Endothelial cell of umbilical vein (primary cell): Measurements from ENCODE around the gene SH3RF3. TPM values are rescaled to one million over a fixed set of nuclear protein-coding genes. Genes with fewer than 3 reads are reported as not detected.

Experiments used
- BruUV-seq: library from RNA; stranded (reverse); fragments of 400-500 nt; replicated peaks from 2 replicates; lab custom pipeline; 2021; lab: Mats Ljungman, UMichigan
- CTCF ChIA-PET: fragments of 300-600, 350-600 bp; sonication (Branson Sonifier 250); formaldehyde crosslinking; loops from one replicate; lab custom pipeline; 2021; ENCODE audit warnings: antibody characterized with exemption, inconsistent platforms; lab: Charles Lee
- POLR2A ChIA-PET: fragments of 300-600, 350-600 bp; sonication (Branson Sonifier 250); formaldehyde crosslinking; loops from one replicate; lab custom pipeline; 2021; ENCODE audit warnings: antibody characterized with exemption, inconsistent platforms; lab: Charles Lee
- DNase-seq: peaks from one replicate; pipeline ENCODE4 v3.0.0-alpha.2; 2011; ENCODE audit warnings: low read depth, low spot score
- FAIRE-seq: peaks from 2 replicates; lab custom pipeline; 2011; peaks lifted over from hg19 to GRCh38; lab: Jason Lieb, UNC
- H2AFZ ChIP-seq: 2 replicates; pipeline ENCODE4 v1.6.0; 2012; ENCODE audit warnings: low read depth, low read length, control low read depth, inconsistent platforms
- H3K27ac ChIP-seq: 2 replicates; pipeline ENCODE4 v1.5.1; 2011; ENCODE audit warnings: low read depth, mild to moderate bottlenecking, control low read depth, low read length, moderate library complexity; ENCODE audit not compliant: insufficient read depth
- H3K27me3 ChIP-seq, 2 experiments: 2 replicates each; pipeline versions ENCODE4 v1.6.0 to v1.6.1; 2011; ENCODE audit warnings: low read length in 2 of 2, mixed read lengths in 1 of 2; ENCODE audit not compliant: control insufficient read depth in 2 of 2, insufficient read depth in 2 of 2
- H3K36me3 ChIP-seq, 2 experiments: 2 replicates in 1 of 2; 3 replicates in 1 of 2; pipeline ENCODE4 v1.5.1; 2011; ENCODE audit warnings: low read length in 2 of 2, mild to moderate bottlenecking in 1 of 2, moderate library complexity in 1 of 2; ENCODE audit not compliant: control insufficient read depth in 2 of 2, insufficient read depth in 2 of 2; ENCODE audit errors: extremely low read depth in 1 of 2
- H3K4me1 ChIP-seq: 3 replicates; pipeline ENCODE4 v1.5.1; 2011; ENCODE audit warnings: mild to moderate bottlenecking, low read length; ENCODE audit not compliant: control insufficient read depth, insufficient read depth; ENCODE audit errors: extremely low read depth
- H3K4me2 ChIP-seq: 2 replicates; pipeline ENCODE4 v1.6.1; 2011; ENCODE audit warnings: low read length, control low read depth, mixed read lengths; ENCODE audit not compliant: insufficient read depth
- H3K4me3 ChIP-seq, 3 experiments: fragments of 200-600 bp in 1 of 3; sonication (generic), shearing (Covaris generic) in 1 of 3; replicated peaks in 1 of 3; 2 replicates each; pipeline ENCODE4 v1.5.1; 2011 to 2016; ENCODE audit warnings: control low read depth in 3 of 3, low read length in 3 of 3, mild to moderate bottlenecking in 2 of 3, inconsistent platforms in 1 of 3, low read depth in 1 of 3, moderate library complexity in 1 of 3; ENCODE audit not compliant: insufficient read depth in 1 of 3
- H3K79me2 ChIP-seq: 2 replicates; pipeline ENCODE4 v1.6.0; 2012; ENCODE audit warnings: low read length, inconsistent platforms; ENCODE audit not compliant: control insufficient read depth, insufficient read depth
- H3K9ac ChIP-seq: replicated peaks from 2 replicates; pipeline ENCODE3; 2011; ENCODE audit warnings: low read length, control low read depth; ENCODE audit not compliant: insufficient read depth; ENCODE audit errors: extremely low read depth
- H3K9me1 ChIP-seq: replicated peaks from 3 replicates; pipeline ENCODE4 v1.6.0; 2011; ENCODE audit warnings: mild to moderate bottlenecking, low read length; ENCODE audit not compliant: control insufficient read depth, insufficient read depth; ENCODE audit errors: extremely low read depth
- H3K9me3 ChIP-seq: replicated peaks from 2 replicates; pipeline ENCODE4 v1.5.1; 2012; ENCODE audit warnings: low read length, inconsistent platforms; ENCODE audit not compliant: control insufficient read depth, insufficient read depth
- H4K20me1 ChIP-seq: replicated peaks from 2 replicates; pipeline ENCODE3; 2011; ENCODE audit warnings: mild to moderate bottlenecking, low read length; ENCODE audit not compliant: control insufficient read depth, insufficient read depth; ENCODE audit errors: extremely low read depth
- CTCF ChIP-seq, 2 donors: IDR thresholded peaks; 1 replicate in 1 of 2; 2 replicates in 1 of 2; pipeline ENCODE4 v1.5.1; 2011; ENCODE audit warnings: low read length in 2 of 2, mild to moderate bottlenecking in 2 of 2, moderate library complexity in 2 of 2, control low read depth in 1 of 2, inconsistent platforms in 1 of 2, low read depth in 1 of 2; ENCODE audit not compliant: insufficient read depth in 1 of 2; ENCODE audit errors: extremely low read depth in 1 of 2
- EZH2 ChIP-seq: IDR thresholded peaks from 2 replicates; pipeline ENCODE4 v1.6.1; 2012; ENCODE audit warnings: borderline replicate concordance, low read depth, mild to moderate bottlenecking, moderate library complexity, low read length, inconsistent platforms; ENCODE audit not compliant: severe bottlenecking
- FOS ChIP-seq: IDR thresholded peaks from 2 replicates; pipeline ENCODE4 v1.6.1; 2011; ENCODE audit warnings: mild to moderate bottlenecking, low read length, moderate library complexity, borderline replicate concordance; ENCODE audit not compliant: insufficient read depth
- GATA2 ChIP-seq: IDR thresholded peaks from 2 replicates; pipeline ENCODE4 v1.7.0; 2011; ENCODE audit warnings: low read depth, mild to moderate bottlenecking, moderate library complexity, mixed read lengths, low read length; ENCODE audit not compliant: insufficient read length, insufficient read depth
- JUN ChIP-seq: IDR thresholded peaks from 2 replicates; pipeline ENCODE4 v1.6.1; 2011; ENCODE audit warnings: borderline replicate concordance, low read depth; ENCODE audit not compliant: insufficient read length, insufficient read depth
- MAX ChIP-seq: IDR thresholded peaks from 2 replicates; pipeline ENCODE4 v1.6.1; 2011; ENCODE audit not compliant: insufficient read depth, insufficient read length
- MYC ChIP-seq: IDR thresholded peaks from one replicate; pipeline ENCODE4 v1.6.1; 2011; ENCODE audit warnings: mild to moderate bottlenecking, low read depth, low read length
- POLR2A ChIP-seq: IDR thresholded peaks from 2 replicates; pipeline ENCODE4 v1.6.1; 2012; ENCODE audit warnings: low read depth, mild to moderate bottlenecking, control low read depth, low read length
- POLR2AphosphoS5 ChIP-seq: IDR thresholded peaks from 2 replicates; pipeline ENCODE4 v1.6.1; 2012; ENCODE audit warnings: low read depth, mild to moderate bottlenecking, control low read depth, low read length, moderate library complexity; ENCODE audit not compliant: insufficient read depth
- dilution Hi-C: fragments of 300-500 bp; cut with MboI; formaldehyde crosslinking; loops from one replicate; pipeline ENCODE4 v1.15.0; 2019; ENCODE audit warnings: low sequenced_read_pairs; ENCODE audit not compliant: extremely low pct_ligation_motif_present
- intact Hi-C: fragments of 100-400 bp; cut with micrococcal nuclease; formaldehyde crosslinking; loops from one replicate; pipeline ENCODE4 v1.10.0; 2022
- polyA plus RNA-seq, 4 experiments: library from polyadenylated mRNA; depleted of rRNA in 3 of 4; stranded (reverse) in 3 of 4; unstranded in 1 of 4; fragments of >200 nt; gene quantifications; 2 replicates each; pipeline versions ENCODE4 v1.2.1 to v1.2.3, GENCODE V29; 2011 to 2012; ENCODE audit warnings: missing spikeins in 1 of 4
- total RNA-seq: library from RNA; stranded (reverse); gene quantifications from 2 replicates; pipeline ENCODE4 v1.2.3, GENCODE V29; 2021

The SH3RF3 gene
- total and polyA plus RNA-seq, 2 donors (not counting 3 experiments of a cell fraction or from before 2014, with no cell fraction given): 3.8 to 14.7 TPM

GRCh38 chr2:109222825-109223471 is 93.9 kb downstream of the SH3RF3 start:
- Histone ChIP-seq H4K20me1 (no peaks in the 10 kb centered on the region), H3K9ac (no peak overlapping the region), H3K36me3 (no peaks in the 10 kb centered on the region), H3K4me2 (no peak overlapping the region), H3K79me2 (no peaks in the 10 kb centered on the region), H3K27ac (no peak overlapping the region), H3K9me3 (no peaks in the 10 kb centered on the region), H2AFZ (no peak overlapping the region), H3K4me3 (no peak overlapping the region), H3K27me3 (no peaks in the 10 kb centered on the region), H3K4me1 (no peaks in the 10 kb centered on the region), H3K9me1 (no peaks in the 10 kb centered on the region)
- TF ChIP-seq POLR2AphosphoS5 (no peak), GATA2 (no peak), MYC (no peak), EZH2 (no peak), CTCF (IDR thresholded peaks at IDR 0.05; ENCODE audit: extremely low read depth in 1 of 2, insufficient read depth in 1 of 2, low read depth in 1 of 2, low read length in 2 of 2) (peak in 1 of 2 donors; percentile 11)
- ChIA-PET CTCF (no interaction called here), POLR2A (no interaction called here)
- dilution Hi-C loops (no loop called here), intact Hi-C loops (no loop called here)
- no peak for DNase-seq
- FAIRE-seq: no peak
- BruUV-seq: no TSS peak

- no peaks in the 10 kb centered on the region for H3K36me3 ChIP-seq
- dilution Hi-C loops: no loop called here
- H3K9me1 ChIP-seq: no peaks in the 10 kb centered on the region
- H2AFZ ChIP-seq: no peak overlapping the region
- ChIA-PET POLR2A (no interaction called here), CTCF (interaction anchor here (0.8 to 1.7 kb wide), 3 partner anchors 13 to 47 kb away, joined by 3 to 4 read pairs (median 3); no protein-coding TSS in a partner anchor)
- no peak overlapping the region for H3K27ac ChIP-seq
- intact Hi-C loops: no loop called here
- no TSS peak for BruUV-seq
- no peak overlapping the region for H3K4me3 ChIP-seq
- H3K4me2 ChIP-seq: no peak overlapping the region
- TF ChIP-seq POLR2A (no peak), POLR2AphosphoS5 (no peak), MYC (no peak), GATA2 (no peak), FOS (no peak), MAX (no peak), JUN (no peak), EZH2 (no peak), CTCF (IDR thresholded peaks at IDR 0.05; ENCODE audit: extremely low read depth in 1 of 2, insufficient read depth in 1 of 2, low read depth in 1 of 2, low read length in 2 of 2) (no peak)
- no peaks in the 10 kb centered on the region for H3K9me3 ChIP-seq
- H3K79me2 ChIP-seq: no peaks in the 10 kb centered on the region
- no peak overlapping the region for H3K9ac ChIP-seq
- H4K20me1 ChIP-seq: no peaks in the 10 kb centered on the region
- H3K27me3 ChIP-seq: no peaks in the 10 kb centered on the region
- no peaks in the 10 kb centered on the region for H3K4me1 ChIP-seq
- no peak for FAIRE-seq
- no peak for DNase-seq
Measured at GRCh38 chr2:109223490-109223889, 94.5 kb downstream of the SH3RF3 start.
